Liver (tissue), 9 donors: Measurements from ENCODE around the gene TERB1. TPM values are rescaled to one million over a fixed set of nuclear protein-coding genes. Genes with fewer than 3 reads are reported as not detected.

ENCODE experiments used
- DNase-seq: peaks from one replicate; pipeline ENCODE4 v3.0.0-alpha.2; 2017; ENCODE audit warnings: low spot score
- H3K27ac ChIP-seq, 2 donors: one replicate each; pipeline ENCODE4 v1.7.0; 2013; ENCODE audit warnings: inconsistent platforms in 2 of 2, low read length in 2 of 2, control low read depth in 1 of 2, low read depth in 1 of 2, mild to moderate bottlenecking in 1 of 2
- H3K27me3 ChIP-seq, 4 donors: one replicate each; pipeline versions ENCODE4 v1.6.1 to v1.7.0; 2013; ENCODE audit warnings: low read length in 3 of 4, inconsistent platforms in 1 of 4, mild to moderate bottlenecking in 1 of 4, moderate library complexity in 1 of 4; ENCODE audit not compliant: control insufficient read depth in 4 of 4, insufficient read depth in 4 of 4
- H3K36me3 ChIP-seq, 4 donors: one replicate each; pipeline versions ENCODE4 v1.6.1 to v1.7.0; 2013; ENCODE audit warnings: low read length in 3 of 4, mild to moderate bottlenecking in 3 of 4, low read depth in 1 of 4, moderate library complexity in 1 of 4; ENCODE audit not compliant: control insufficient read depth in 4 of 4, insufficient read depth in 3 of 4
- H3K4me1 ChIP-seq, 4 donors: one replicate each; pipeline versions ENCODE4 v1.6.1 to v1.7.0; 2013; ENCODE audit warnings: low read length in 3 of 4, mild to moderate bottlenecking in 3 of 4, moderate library complexity in 1 of 4; ENCODE audit not compliant: control insufficient read depth in 4 of 4, insufficient read depth in 4 of 4
- H3K4me3 ChIP-seq, 3 donors: one replicate each; pipeline versions ENCODE4 v1.6.1 to v1.7.0; 2013; ENCODE audit warnings: low read length in 3 of 3, control low read depth in 1 of 3, low read depth in 1 of 3, mild to moderate bottlenecking in 1 of 3
- H3K9ac ChIP-seq, 2 donors: one replicate each; pipeline ENCODE4 v1.7.0; 2013; ENCODE audit warnings: low read length in 2 of 2, mild to moderate bottlenecking in 2 of 2, moderate library complexity in 2 of 2, control low read depth in 1 of 2, low read depth in 1 of 2
- H3K9me3 ChIP-seq, 4 donors: one replicate each; pipeline versions ENCODE4 v1.6.1 to v1.7.0; 2013; ENCODE audit warnings: low read length in 3 of 4; ENCODE audit not compliant: control insufficient read depth in 4 of 4
- ATF3 ChIP-seq: IDR thresholded peaks from 2 replicates; pipeline ENCODE4 v1.6.1; 2016; ENCODE audit warnings: antibody characterized with exemption
- CTCF ChIP-seq: fragments of 150-350 bp; IDR thresholded peaks from 2 replicates; pipeline ENCODE4 v1.5.1; 2017; ENCODE audit warnings: improper control_type of control experiment, low read depth, low read length; ENCODE audit not compliant: missing input control
- EGR1 ChIP-seq, 2 donors: IDR thresholded peaks; 2 replicates each; pipeline ENCODE4 v1.6.1; 2016 to 2018; ENCODE audit warnings: antibody characterized with exemption in 2 of 2, low read depth in 2 of 2
- FOXA2 ChIP-seq: IDR thresholded peaks from 2 replicates; pipeline ENCODE4 v1.6.1; 2016; ENCODE audit warnings: antibody characterized with exemption
- GABPA ChIP-seq, 2 donors: IDR thresholded peaks in 1 of 2; conservative IDR thresholded peaks in 1 of 2; 2 replicates each; pipeline ENCODE4 v1.6.1; 2016; ENCODE audit warnings: antibody characterized with exemption in 2 of 2, mild to moderate bottlenecking in 1 of 2, moderate library complexity in 1 of 2
- HNF4A ChIP-seq, 2 donors: conservative IDR thresholded peaks; 2 replicates each; pipeline ENCODE4 v1.6.1; 2016; ENCODE audit warnings: antibody characterized with exemption in 2 of 2, mild to moderate bottlenecking in 2 of 2
- JUND ChIP-seq, 2 donors: IDR thresholded peaks; 2 replicates each; pipeline ENCODE4 v1.6.1; 2016; ENCODE audit warnings: antibody characterized with exemption in 2 of 2
- NR2F2 ChIP-seq: IDR thresholded peaks from 2 replicates; pipeline ENCODE4 v1.6.1; 2016; ENCODE audit warnings: antibody characterized with exemption
- RAD21 ChIP-seq, 2 donors: IDR thresholded peaks; 2 replicates each; pipeline ENCODE4 v1.6.1; 2016; ENCODE audit warnings: antibody characterized with exemption in 2 of 2, mild to moderate bottlenecking in 2 of 2
- RXRA ChIP-seq, 2 donors: IDR thresholded peaks; 2 replicates each; pipeline ENCODE4 v1.6.1; 2017 to 2018; ENCODE audit warnings: antibody characterized with exemption in 2 of 2, mild to moderate bottlenecking in 1 of 2
- SP1 ChIP-seq: IDR thresholded peaks from 2 replicates; pipeline ENCODE4 v1.6.1; 2018; ENCODE audit warnings: antibody characterized with exemption, mild to moderate bottlenecking
- TAF1 ChIP-seq: conservative IDR thresholded peaks from 2 replicates; pipeline ENCODE4 v1.6.1; 2016; ENCODE audit warnings: antibody characterized with exemption, mild to moderate bottlenecking
- ZBTB33 ChIP-seq: IDR thresholded peaks from 2 replicates; pipeline ENCODE4 v1.6.1; 2016; ENCODE audit warnings: antibody characterized with exemption
- WGBS: extraction: QIAGEN DNeasy Blood & Tissue Kit; methylation state at CpG from one replicate; pipeline ENCODE4 v1.1.7; 2013; 5-methylcytosine and 5-hydroxymethylcytosine counted together
- polyA plus RNA-seq, 2 donors: library from polyadenylated mRNA; stranded (reverse) in 1 of 2; unstranded in 1 of 2; fragments of 200-250 nt in 1 of 2; fragments of >200 nt in 1 of 2; fragmentation: Nextera tagmentation in 1 of 2; extraction: Ambion mirVana in 1 of 2; gene quantifications; one replicate each; pipeline versions ENCODE4 v1.2.1 to v1.2.3, GENCODE V29; 2013 to 2015
- total RNA-seq, 2 donors: library from RNA; depleted of rRNA; stranded (reverse); fragments of >200 nt; gene quantifications; one replicate each; pipeline ENCODE4 v1.2.3, GENCODE V29; 2014
- TF ChIP-seq, protein P1 (sequence below): IDR thresholded peaks from 2 replicates; pipeline ENCODE4 v1.6.1; 2016; ENCODE audit warnings: antibody characterized with exemption
- TF ChIP-seq, protein P2 (sequence below): IDR thresholded peaks from 2 replicates; pipeline ENCODE4 v1.6.1; 2016; ENCODE audit warnings: antibody characterized with exemption, mild to moderate bottlenecking
- donor health status: healthy.
- donor health status: healthy.
- donor health status: healthy.
- donor health status: healthy.
- donor health status: healthy.

TERB1 gene
- total and polyA plus RNA-seq, 4 donors: 0.08 to 0.17 TPM; not detected in 2

DNA sequence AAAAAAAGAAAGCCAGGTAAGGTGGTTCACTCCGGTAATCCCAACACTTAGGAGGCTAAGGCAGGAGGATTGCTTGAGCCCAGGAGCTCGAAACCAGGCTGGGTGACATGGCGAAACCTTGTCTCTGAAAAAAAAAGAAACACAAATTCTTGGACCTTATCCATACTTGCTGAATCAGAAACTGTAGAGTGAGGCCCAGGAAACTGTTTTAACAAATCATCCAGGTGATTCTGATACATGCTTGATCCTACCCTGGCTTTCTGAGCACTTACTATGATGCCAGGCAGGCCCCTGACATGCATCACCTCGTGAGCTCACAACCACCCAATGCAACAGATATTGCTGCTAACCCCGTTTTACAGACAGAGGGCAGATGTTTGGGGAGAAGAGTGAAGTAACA lies 33.4 kb upstream of the TERB1 start:
- no peaks in the 10 kb centered on the region for H3K36me3 ChIP-seq
- H3K27me3 ChIP-seq: no peaks in the 10 kb centered on the region
- H3K4me1 ChIP-seq: peaks cover 0 to 5% (median 3%) of the 10 kb centered on the region in 4 donors
- H3K4me3 ChIP-seq: no peak overlapping the region
- no peak for TF ChIP-seq TAF1
- no peak for TF ChIP-seq RXRA (IDR thresholded peaks at IDR 0.05)
- no peak for TF ChIP-seq ATF3
- no peak for TF ChIP-seq HNF4A (conservative IDR thresholded peaks at IDR 0.05)
- TF ChIP-seq EGR1 (IDR thresholded peaks at IDR 0.05; ENCODE audit: low read depth in 2 of 2): no peak
- TF ChIP-seq ZBTB33: no peak
- no peak for TF ChIP-seq CTCF
- TF ChIP-seq JUND (IDR thresholded peaks at IDR 0.05): no peak
- TF ChIP-seq, protein P1, sequence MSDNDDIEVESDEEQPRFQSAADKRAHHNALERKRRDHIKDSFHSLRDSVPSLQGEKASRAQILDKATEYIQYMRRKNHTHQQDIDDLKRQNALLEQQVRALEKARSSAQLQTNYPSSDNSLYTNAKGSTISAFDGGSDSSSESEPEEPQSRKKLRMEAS: no peak
- TF ChIP-seq SP1: no peak
- TF ChIP-seq GABPA (IDR thresholded peaks at IDR 0.05 in 1 of 2, conservative IDR thresholded peaks at IDR 0.05 in 1 of 2): no peak
- no peak for TF ChIP-seq RAD21 (IDR thresholded peaks at IDR 0.05)
- no peak for TF ChIP-seq FOXA2
- no peak for TF ChIP-seq NR2F2
- no peak for DNase-seq
- H3K27ac ChIP-seq: no peak overlapping the region
- 92% methylated on average over 5 of the region's 5 CpGs for WGBS
- H3K9ac ChIP-seq: no peak overlapping the region
- H3K9me3 ChIP-seq: no peaks in the 10 kb centered on the region

DNA sequence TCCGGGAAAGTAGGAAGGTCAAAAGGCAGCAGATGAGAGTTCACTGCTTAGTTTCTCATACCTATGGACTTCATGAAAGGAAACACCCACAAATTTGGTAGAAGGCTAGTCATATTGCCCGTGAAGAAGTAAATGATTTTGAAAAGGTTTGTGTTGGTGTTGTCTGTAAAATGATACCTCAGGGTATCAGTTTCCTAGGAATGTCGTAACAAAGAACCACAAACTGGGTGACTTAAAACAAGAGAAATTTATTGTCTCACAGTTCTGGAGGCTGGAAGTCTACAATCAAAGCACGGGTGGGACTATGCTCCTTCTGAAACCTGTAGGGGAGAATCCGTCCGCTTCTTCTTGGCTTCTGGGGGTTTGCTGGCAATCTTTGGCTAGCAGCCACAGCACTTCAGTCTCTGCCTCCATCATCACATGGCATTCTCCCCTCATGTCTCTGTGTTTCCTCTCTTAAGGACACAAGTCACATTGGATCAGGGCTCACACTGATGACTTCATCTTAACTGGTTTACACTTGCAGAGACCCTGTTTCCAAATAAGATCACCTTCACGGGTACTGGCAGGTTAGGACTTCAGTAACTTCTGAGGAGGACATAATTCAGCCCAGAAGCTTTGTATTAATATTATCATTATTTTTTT lies 31.4 kb upstream of the TERB1 start:
- no peak overlapping the region for H3K4me3 ChIP-seq
- peaks cover 0 to 1% (median 0%) of the 10 kb centered on the region in 4 donors for H3K36me3 ChIP-seq
- no peak for DNase-seq
- no peaks in the 10 kb centered on the region for H3K27me3 ChIP-seq
- WGBS: 76% methylated on average over 7 of the region's 7 CpGs
- no peak overlapping the region for H3K27ac ChIP-seq
- no peak overlapping the region for H3K9ac ChIP-seq
- H3K9me3 ChIP-seq: no peaks in the 10 kb centered on the region
- TF ChIP-seq GABPA (IDR thresholded peaks at IDR 0.05 in 1 of 2, conservative IDR thresholded peaks at IDR 0.05 in 1 of 2) (no peak), RAD21 (IDR thresholded peaks at IDR 0.05) (no peak), FOXA2 (no peak), CTCF (no peak), JUND (IDR thresholded peaks at IDR 0.05) (no peak), EGR1 (IDR thresholded peaks at IDR 0.05; ENCODE audit: low read depth in 2 of 2) (no peak), TAF1 (no peak), SP1 (no peak)
- TF ChIP-seq, protein P2, sequence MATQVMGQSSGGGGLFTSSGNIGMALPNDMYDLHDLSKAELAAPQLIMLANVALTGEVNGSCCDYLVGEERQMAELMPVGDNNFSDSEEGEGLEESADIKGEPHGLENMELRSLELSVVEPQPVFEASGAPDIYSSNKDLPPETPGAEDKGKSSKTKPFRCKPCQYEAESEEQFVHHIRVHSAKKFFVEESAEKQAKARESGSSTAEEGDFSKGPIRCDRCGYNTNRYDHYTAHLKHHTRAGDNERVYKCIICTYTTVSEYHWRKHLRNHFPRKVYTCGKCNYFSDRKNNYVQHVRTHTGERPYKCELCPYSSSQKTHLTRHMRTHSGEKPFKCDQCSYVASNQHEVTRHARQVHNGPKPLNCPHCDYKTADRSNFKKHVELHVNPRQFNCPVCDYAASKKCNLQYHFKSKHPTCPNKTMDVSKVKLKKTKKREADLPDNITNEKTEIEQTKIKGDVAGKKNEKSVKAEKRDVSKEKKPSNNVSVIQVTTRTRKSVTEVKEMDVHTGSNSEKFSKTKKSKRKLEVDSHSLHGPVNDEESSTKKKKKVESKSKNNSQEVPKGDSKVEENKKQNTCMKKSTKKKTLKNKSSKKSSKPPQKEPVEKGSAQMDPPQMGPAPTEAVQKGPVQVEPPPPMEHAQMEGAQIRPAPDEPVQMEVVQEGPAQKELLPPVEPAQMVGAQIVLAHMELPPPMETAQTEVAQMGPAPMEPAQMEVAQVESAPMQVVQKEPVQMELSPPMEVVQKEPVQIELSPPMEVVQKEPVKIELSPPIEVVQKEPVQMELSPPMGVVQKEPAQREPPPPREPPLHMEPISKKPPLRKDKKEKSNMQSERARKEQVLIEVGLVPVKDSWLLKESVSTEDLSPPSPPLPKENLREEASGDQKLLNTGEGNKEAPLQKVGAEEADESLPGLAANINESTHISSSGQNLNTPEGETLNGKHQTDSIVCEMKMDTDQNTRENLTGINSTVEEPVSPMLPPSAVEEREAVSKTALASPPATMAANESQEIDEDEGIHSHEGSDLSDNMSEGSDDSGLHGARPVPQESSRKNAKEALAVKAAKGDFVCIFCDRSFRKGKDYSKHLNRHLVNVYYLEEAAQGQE: no peak
- TF ChIP-seq, protein P1: no peak
- peaks cover 0 to 12% (median 6%) of the 10 kb centered on the region in 4 donors for H3K4me1 ChIP-seq
